ENCODE data around the gene HTRA1. TPM values are rescaled to one million over a fixed set of nuclear protein-coding genes. Genes with fewer than 3 reads are reported as not detected.

HTRA1 gene
- total RNA-seq, 6 experiments from 2014 or later: 55.0 to 67.2 (median 61.9) TPM

DNA sequence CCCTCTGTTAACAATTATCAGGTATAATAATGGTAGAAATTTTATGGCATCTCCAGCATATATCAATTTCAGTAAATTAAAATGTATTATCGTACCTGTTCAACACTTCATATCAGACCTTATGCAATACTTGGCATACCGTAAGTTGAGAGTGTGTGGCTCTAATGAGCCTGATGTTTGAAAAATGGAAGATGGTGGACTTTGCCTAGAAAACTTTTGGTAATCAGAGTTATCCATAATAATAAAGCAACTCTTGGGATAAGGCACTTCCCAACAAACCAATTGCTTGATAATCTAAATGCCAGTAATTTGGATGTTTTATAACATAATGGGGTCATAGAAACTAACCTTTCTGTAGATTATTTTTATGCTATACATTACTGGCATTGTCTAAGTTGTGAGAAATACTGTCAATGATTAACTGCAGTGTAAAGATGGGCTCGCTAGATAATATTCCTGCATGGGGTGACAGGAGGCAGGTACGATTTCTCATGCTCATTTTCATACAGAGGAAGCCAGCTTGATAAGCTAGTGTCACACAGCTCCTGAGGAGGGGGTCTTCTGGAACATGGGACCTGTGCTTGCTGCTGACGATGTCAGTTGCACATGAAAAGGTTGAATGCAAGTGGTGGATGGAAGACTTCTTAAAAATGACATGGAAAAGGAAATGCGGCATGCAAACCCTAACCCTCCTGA lies 71.4 kb downstream of the HTRA1 start:
- DNase-seq: no peak
- no peaks in the 10 kb centered on the region for H3K36me3 Mint-ChIP-seq (ENCODE audit: low read depth)
- TF ChIP-seq, protein P1, sequence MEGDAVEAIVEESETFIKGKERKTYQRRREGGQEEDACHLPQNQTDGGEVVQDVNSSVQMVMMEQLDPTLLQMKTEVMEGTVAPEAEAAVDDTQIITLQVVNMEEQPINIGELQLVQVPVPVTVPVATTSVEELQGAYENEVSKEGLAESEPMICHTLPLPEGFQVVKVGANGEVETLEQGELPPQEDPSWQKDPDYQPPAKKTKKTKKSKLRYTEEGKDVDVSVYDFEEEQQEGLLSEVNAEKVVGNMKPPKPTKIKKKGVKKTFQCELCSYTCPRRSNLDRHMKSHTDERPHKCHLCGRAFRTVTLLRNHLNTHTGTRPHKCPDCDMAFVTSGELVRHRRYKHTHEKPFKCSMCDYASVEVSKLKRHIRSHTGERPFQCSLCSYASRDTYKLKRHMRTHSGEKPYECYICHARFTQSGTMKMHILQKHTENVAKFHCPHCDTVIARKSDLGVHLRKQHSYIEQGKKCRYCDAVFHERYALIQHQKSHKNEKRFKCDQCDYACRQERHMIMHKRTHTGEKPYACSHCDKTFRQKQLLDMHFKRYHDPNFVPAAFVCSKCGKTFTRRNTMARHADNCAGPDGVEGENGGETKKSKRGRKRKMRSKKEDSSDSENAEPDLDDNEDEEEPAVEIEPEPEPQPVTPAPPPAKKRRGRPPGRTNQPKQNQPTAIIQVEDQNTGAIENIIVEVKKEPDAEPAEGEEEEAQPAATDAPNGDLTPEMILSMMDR (IDR thresholded peaks at IDR 0.05): no peak
- H3K9me3 Mint-ChIP-seq: no peaks in the 10 kb centered on the region; the same call in none of the 2 replicates
- peaks cover 21% of the 10 kb centered on the region for H3K27me3 Mint-ChIP-seq (ENCODE audit: insufficient read depth)
- H3K27ac Mint-ChIP-seq: no peak overlapping the region
- H3K4me3 Mint-ChIP-seq: no peak overlapping the region
- no peaks in the 10 kb centered on the region for H3K4me1 Mint-ChIP-seq (ENCODE audit: low read depth)

DNA sequence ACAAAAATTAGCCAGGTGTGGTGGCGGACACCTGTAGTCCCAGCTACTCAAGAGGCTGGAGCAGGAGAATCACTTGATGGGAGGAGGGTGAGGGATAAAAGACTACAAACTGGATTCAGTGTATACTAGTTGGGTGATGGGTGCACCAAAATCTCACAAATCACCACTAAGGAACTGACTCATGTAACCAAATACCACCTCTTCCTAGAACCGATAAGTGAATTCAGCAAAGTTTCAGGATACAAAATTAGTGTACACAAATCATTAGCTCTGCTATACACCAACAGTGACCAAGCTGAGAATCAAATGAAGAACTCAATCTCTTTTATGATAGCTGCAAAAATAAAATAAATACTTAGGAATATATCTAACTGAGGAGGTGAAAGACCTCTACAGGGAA lies 76.2 kb downstream of the HTRA1 start:
- TF ChIP-seq, protein P1 (IDR thresholded peaks at IDR 0.05): no peak
- no peak for DNase-seq
- H3K27me3 Mint-ChIP-seq (ENCODE audit: insufficient read depth): peaks cover 23% of the 10 kb centered on the region

DNA sequence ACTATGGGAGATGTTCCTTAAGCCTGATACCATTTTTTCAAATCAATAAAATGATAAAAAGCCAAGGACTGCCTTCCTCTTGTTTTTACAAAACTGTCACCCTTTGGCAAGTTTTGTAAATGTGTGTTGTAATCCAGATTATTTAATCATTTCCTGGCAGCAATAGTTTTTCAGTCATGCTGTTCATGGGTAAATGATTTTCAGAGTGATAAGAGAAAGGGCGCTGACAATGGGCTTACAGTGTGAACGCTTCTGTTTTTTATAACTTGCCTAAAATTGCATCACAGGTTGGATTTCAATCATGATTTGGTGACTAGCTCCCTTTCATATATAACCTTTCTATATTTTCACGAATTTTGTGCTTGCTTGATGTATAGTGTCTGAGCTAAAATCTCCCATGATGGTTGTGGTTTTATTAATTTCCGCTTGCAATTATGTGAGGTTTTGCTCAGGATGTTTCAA lies 80.2 kb downstream of the HTRA1 start:
- H3K27ac Mint-ChIP-seq: no peak overlapping the region
- H3K36me3 Mint-ChIP-seq (ENCODE audit: low read depth): no peaks in the 10 kb centered on the region
- peaks cover 21% of the 10 kb centered on the region for H3K27me3 Mint-ChIP-seq (ENCODE audit: insufficient read depth)
- H3K9me3 Mint-ChIP-seq: no peaks in the 10 kb centered on the region; the same call in 1 of the 2 replicates
- no peak for DNase-seq
- peaks cover 11% of the 10 kb centered on the region for H3K4me1 Mint-ChIP-seq (ENCODE audit: low read depth)
- TF ChIP-seq, protein P1 (IDR thresholded peaks at IDR 0.05): no peak
- no peak overlapping the region for H3K4me3 Mint-ChIP-seq

More for the DNA sequence above, 76.2 kb downstream of the HTRA1 start:
- Mint-ChIP-seq H3K9me3 (no peaks in the 10 kb centered on the region; the same call in none of the 2 replicates), H3K27ac (no peak overlapping the region), H3K4me1 (ENCODE audit: low read depth) (no peaks in the 10 kb centered on the region), H3K4me3 (no peak overlapping the region), H3K36me3 (ENCODE audit: low read depth) (no peaks in the 10 kb centered on the region)

DNA sequence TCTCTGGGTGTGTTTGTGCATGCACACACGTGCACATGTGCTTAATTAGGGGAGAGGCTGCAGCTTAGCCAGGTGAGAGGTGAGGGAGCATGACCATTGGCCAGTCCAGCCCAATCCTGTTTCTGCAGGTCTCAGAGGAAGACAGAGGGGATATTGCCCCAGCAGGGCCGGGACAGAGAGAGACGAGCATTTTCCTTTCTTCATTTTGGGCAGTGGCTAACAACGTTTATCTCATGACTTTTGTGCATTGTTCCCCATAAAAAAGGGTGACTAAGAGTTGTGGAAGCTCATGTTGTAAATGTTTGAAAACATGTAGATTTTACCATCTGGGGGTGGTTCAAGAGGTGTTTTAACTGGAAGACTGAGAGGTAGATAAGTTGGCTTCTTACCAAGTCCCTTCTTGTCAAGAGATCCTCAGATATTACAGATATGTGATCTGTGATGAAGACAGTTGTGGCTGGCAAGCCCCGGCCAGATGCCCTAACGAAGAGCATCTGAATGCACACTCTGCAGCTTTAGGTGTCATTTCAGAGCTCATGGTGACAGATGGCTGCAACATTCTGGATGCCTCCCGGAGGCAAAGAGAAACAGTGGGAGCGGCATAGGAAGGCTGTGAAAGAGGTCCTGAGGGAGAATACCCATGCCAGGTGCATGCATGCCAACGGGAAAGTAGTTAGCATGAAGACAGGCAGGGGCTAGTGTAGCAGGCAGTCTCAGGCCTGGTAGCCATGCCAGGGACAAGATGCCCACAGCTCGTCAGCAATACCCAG lies 82.5 kb downstream of the HTRA1 start:
- H3K4me3 Mint-ChIP-seq: no peak overlapping the region
- no peak overlapping the region for H3K27ac Mint-ChIP-seq
- TF ChIP-seq, protein P1 (IDR thresholded peaks at IDR 0.05): no peak
- DNase-seq: no peak
- peaks cover 11% of the 10 kb centered on the region for H3K4me1 Mint-ChIP-seq (ENCODE audit: low read depth)
- H3K27me3 Mint-ChIP-seq (ENCODE audit: insufficient read depth): peaks cover 20% of the 10 kb centered on the region
- no peaks in the 10 kb centered on the region for H3K36me3 Mint-ChIP-seq (ENCODE audit: low read depth)
- H3K9me3 Mint-ChIP-seq: no peaks in the 10 kb centered on the region

DNA sequence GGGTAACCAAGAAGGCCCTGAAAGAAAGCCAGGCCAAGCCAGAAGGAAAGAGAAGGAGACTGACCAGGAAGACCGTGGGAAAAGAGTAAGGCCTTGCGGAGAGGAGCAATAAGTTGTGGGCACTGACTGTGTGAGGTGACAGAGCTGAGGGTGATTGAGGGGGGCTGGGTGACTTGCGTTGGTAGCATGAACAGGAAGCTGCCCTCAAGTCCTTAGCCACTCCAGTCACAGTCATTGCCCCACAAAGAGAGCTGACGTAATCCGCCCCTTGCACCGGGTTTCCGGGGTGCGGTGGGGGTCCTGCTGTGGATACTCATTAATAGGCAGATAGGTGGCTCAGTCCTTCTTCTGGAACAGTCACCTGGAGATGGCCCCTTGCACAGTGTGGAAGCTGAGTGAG lies 83.1 kb downstream of the HTRA1 start:
- peaks cover 17% of the 10 kb centered on the region for H3K27me3 Mint-ChIP-seq (ENCODE audit: insufficient read depth)
- H3K36me3 Mint-ChIP-seq (ENCODE audit: low read depth): no peaks in the 10 kb centered on the region
- peaks cover 11% of the 10 kb centered on the region for H3K4me1 Mint-ChIP-seq (ENCODE audit: low read depth)
- H3K9me3 Mint-ChIP-seq: no peaks in the 10 kb centered on the region
- H3K27ac Mint-ChIP-seq: no peak overlapping the region
- no peak overlapping the region for H3K4me3 Mint-ChIP-seq
- no peak for DNase-seq
- TF ChIP-seq, protein P1 (IDR thresholded peaks at IDR 0.05): no peak
